A549 (cell line): ENCODE data around the gene SPDYE16.
"Not testable (repeated sequence)": the region's sequence is repeated elsewhere in the genome, so short reads cannot be mapped to it uniquely, and the experiment has no call there.

ENCODE experiments used
- CEBPB ChIP-seq, 2 experiments: fragments of >200 bp in 1 of 2; sonication (Bioruptor Twin) in 1 of 2; formaldehyde crosslinking in 1 of 2; IDR thresholded peaks; 2 replicates each; pipeline ENCODE4 v1.6.1; 2012 to 2016
- EP300 ChIP-seq, 2 experiments: fragments of >200 bp; sonication (Bioruptor Twin); formaldehyde crosslinking; IDR thresholded peaks; 2 replicates in 1 of 2; 3 replicates in 1 of 2; pipeline ENCODE4 v1.6.1; 2016 to 2017
- HOXB5 ChIP-seq: fragments of 250-450 bp; sonication (Bioruptor Pico); IDR thresholded peaks from 2 replicates; pipeline ENCODE4 v1.5.0; 2020; ENCODE audit warnings: mild to moderate bottlenecking, moderate library complexity
- JUN ChIP-seq, 2 experiments: fragments of >200 bp; sonication (Bioruptor Twin); formaldehyde crosslinking; IDR thresholded peaks; 2 replicates in 1 of 2; 3 replicates in 1 of 2; pipeline ENCODE4 v1.6.1; 2016 to 2017
- MYC ChIP-seq: IDR thresholded peaks from 2 replicates; pipeline ENCODE4 v1.6.1; 2012; ENCODE audit warnings: mild to moderate bottlenecking, inconsistent platforms, low read length, improper control_type of control experiment, borderline replicate concordance
- NFE2L2 ChIP-seq: fragments of 150-350 bp; conservative IDR thresholded peaks from 2 replicates; pipeline ENCODE4 v1.6.1; 2014; ENCODE audit warnings: low read length
- POLR2A ChIP-seq: IDR thresholded peaks from 2 replicates; pipeline ENCODE4 v1.6.1; 2012; ENCODE audit warnings: mild to moderate bottlenecking, low read length
- RAD21 ChIP-seq, 2 experiments: fragments of >200 bp in 1 of 2; sonication (Bioruptor Twin) in 1 of 2; formaldehyde crosslinking in 1 of 2; IDR thresholded peaks in 1 of 2; conservative IDR thresholded peaks in 1 of 2; 2 replicates in 1 of 2; 3 replicates in 1 of 2; pipeline ENCODE4 v1.6.1; 2012 to 2018; ENCODE audit warnings: inconsistent platforms in 1 of 2
- RARB ChIP-seq: fragments of 250-450 bp; sonication (Bioruptor Pico); IDR thresholded peaks from 2 replicates; pipeline ENCODE4 v1.8.0; 2021; ENCODE audit warnings: mild to moderate bottlenecking, moderate library complexity
- TF ChIP-seq, protein P1 (sequence below): fragments of >200 bp; sonication (Bioruptor Twin); formaldehyde crosslinking; IDR thresholded peaks from 3 replicates; pipeline ENCODE4 v1.5.1; 2016
- TF ChIP-seq, protein P2 (sequence below): IDR thresholded peaks from 2 replicates; pipeline ENCODE4 v1.6.1; 2012
- TF ChIP-seq, protein P3 (sequence below): IDR thresholded peaks from 2 replicates; pipeline ENCODE4 v1.6.1; 2012; ENCODE audit warnings: low read depth, borderline replicate concordance
- TF ChIP-seq, protein P4 (sequence below): IDR thresholded peaks from 2 replicates; pipeline ENCODE4 v1.6.1; 2012

DNA sequence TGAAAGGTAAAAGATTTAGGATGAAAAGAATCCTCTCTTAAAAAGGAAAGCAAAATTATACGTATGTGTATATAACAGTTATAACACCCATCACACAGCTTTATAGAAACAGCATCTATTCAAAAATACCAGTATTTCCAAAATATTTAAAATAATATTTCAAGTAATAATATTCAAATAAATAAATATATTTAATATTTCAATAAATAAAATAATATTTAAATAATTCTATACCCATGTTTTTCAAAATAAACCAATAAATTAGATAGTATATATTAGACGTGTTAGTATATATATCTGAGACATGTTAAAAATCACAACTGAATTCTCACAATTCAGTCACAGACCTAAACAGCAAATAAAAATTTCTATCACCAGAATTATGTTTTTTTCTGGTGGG, 11.5 kb downstream of the SPDYE16 start:
- TF ChIP-seq, protein P1, sequence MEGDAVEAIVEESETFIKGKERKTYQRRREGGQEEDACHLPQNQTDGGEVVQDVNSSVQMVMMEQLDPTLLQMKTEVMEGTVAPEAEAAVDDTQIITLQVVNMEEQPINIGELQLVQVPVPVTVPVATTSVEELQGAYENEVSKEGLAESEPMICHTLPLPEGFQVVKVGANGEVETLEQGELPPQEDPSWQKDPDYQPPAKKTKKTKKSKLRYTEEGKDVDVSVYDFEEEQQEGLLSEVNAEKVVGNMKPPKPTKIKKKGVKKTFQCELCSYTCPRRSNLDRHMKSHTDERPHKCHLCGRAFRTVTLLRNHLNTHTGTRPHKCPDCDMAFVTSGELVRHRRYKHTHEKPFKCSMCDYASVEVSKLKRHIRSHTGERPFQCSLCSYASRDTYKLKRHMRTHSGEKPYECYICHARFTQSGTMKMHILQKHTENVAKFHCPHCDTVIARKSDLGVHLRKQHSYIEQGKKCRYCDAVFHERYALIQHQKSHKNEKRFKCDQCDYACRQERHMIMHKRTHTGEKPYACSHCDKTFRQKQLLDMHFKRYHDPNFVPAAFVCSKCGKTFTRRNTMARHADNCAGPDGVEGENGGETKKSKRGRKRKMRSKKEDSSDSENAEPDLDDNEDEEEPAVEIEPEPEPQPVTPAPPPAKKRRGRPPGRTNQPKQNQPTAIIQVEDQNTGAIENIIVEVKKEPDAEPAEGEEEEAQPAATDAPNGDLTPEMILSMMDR, result not testable (repeated sequence)
- TF ChIP-seq, protein P2, sequence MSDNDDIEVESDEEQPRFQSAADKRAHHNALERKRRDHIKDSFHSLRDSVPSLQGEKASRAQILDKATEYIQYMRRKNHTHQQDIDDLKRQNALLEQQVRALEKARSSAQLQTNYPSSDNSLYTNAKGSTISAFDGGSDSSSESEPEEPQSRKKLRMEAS, result not testable (repeated sequence)
- not testable (repeated sequence) for TF ChIP-seq RAD21 (conservative IDR thresholded peaks at IDR 0.05 in 1 of 2, IDR thresholded peaks at IDR 0.05 in 1 of 2); JUN (IDR thresholded peaks at IDR 0.05); POLR2A; CEBPB (IDR thresholded peaks at IDR 0.05); HOXB5 (CRISPR knock-in tag); EP300 (IDR thresholded peaks at IDR 0.05); RARB (CRISPR knock-in tag); MYC; NFE2L2
- TF ChIP-seq, protein P3, sequence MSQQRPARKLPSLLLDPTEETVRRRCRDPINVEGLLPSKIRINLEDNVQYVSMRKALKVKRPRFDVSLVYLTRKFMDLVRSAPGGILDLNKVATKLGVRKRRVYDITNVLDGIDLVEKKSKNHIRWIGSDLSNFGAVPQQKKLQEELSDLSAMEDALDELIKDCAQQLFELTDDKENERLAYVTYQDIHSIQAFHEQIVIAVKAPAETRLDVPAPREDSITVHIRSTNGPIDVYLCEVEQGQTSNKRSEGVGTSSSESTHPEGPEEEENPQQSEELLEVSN, result not testable (repeated sequence)
- TF ChIP-seq, protein P4, sequence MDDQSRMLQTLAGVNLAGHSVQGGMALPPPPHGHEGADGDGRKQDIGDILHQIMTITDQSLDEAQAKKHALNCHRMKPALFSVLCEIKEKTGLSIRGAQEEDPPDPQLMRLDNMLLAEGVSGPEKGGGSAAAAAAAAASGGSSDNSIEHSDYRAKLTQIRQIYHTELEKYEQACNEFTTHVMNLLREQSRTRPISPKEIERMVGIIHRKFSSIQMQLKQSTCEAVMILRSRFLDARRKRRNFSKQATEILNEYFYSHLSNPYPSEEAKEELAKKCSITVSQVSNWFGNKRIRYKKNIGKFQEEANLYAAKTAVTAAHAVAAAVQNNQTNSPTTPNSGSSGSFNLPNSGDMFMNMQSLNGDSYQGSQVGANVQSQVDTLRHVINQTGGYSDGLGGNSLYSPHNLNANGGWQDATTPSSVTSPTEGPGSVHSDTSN, result not testable (repeated sequence)
